Measurements from ENCODE around the gene GTF3C1. TPM values are rescaled to one million over a fixed set of nuclear protein-coding genes. Genes with fewer than 3 reads are reported as not detected.

The GTF3C1 gene
- polyA plus RNA-seq, 10 donors = 39.9 to 64.6 (median 51.2) TPM

DNA sequence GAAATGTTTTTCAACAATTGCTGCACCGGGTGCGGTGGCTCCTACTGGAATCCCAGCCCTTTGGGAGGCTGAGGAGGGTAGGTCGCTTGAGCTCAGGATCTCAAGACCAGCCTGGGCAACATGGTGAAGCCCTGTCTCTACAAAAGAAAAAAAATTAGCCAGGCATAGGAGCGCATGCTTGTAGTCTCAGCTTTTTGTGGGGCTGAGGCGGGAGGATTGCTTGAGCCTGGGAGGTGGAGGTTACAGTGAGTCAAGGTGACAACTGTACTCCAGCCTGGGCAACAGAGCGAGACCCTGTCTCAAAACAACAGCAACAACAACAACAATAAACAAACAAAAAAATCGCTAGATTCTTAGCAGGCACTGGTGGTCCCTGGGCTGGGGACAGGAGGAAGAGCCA lies 119.2 kb downstream of the GTF3C1 start:
- DNase-seq = no peak

DNA sequence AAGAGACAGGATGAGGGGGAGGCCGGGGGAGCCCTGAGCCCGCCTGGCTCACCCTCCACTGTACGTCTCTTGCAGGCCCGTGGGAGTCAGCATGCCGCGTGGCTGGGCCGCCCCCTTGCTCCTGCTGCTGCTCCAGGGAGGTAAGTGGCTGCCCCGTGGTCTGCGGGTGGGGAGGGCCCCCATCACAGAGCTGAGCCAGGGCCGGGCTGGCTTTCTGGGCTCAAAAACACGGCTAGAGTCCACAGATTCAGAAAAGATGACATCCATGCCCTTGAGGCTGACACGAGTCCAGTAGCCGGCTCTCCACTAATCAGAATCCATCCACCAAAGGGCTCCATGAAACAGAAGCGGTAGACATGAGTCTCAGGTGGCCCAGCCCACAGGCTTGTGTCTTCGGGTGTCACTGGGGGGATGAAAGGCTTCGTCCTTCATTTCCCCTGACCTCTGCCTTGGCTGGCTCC lies 119.7 kb downstream of the GTF3C1 start:
- no peak for DNase-seq

DNA sequence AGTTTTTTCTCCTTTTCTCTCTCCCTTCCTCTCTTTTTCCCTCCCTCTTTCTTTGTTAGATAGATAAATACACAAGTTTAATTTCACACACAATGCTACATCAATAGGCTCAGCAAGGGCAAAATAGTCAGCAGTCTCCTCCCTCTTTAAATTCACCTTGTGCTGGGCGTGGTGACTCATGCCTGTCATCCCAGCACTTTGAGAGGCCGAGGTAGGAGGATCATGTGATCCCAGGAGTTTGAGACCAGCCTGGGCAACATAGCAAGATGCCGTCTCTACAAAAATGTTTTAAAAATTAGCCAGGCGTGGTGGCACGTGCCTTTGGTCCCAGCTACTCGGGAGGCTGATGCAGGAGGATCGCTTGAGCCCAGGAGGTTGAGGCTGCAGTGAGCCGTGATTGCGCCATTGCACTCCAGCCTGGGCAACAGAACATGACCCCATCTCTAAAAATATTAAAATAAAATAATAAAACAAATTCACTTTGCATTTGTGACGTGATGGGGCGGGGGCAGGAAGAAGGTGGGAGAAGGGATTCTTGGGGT lies 120.3 kb downstream of the GTF3C1 start:
- DNase-seq = no peak

DNA sequence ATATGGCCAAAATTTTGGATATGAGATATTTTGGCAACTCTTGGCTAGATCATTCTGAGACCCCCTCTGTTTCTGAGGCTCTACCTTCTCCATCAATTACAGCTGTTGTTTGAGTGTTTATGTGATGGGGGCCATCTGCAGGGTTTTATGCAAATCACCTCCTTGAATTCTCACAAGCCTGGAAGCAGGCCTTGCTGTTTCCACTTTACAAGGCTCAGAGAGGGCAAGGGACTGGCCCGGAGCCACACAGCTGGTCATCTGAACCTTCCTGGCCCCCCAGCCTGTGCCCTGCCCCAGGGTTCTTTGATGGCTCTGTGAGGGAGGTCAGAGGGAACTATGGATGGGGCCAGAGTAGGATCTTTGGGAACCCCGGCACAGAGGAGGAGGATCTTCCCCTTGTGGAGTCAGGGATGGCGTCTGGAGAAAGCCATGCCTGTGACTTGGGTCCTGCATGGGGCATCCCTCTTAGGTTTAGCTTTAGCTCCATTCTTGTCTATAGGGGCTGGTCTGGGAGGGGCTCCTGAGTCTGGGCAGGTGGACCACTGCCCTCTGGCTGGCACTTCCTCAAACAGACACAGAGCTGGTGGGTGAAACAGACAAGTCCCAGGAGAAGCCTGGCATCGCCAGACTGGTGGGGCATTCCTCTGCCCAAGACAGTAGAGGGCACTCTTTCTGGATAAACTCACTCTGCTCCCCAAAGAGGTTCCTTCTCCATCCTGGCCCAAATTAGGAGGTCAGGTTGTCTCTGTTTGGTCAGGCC lies 121.5 kb downstream of the GTF3C1 start:
- no peak for DNase-seq

DNA sequence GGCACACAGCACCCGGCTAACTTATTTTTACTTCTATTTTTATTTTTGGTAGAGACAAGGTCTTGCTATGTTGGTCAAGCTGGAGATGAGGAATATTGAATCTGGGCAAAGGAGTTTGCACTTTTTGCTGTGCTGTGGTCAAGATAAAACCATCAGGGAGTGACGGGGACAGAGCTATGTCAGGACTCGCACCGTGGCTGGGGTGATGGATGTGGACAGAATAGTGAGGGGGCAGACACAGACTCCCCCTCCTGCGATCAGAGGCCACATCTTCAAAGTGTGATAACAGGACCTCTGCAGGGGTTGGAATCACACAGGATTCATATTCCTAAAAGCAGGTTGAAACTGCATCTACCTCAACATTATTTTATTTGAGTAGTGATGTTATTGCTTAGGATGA lies 122.2 kb downstream of the GTF3C1 start:
- DNase-seq = no peak

DNA sequence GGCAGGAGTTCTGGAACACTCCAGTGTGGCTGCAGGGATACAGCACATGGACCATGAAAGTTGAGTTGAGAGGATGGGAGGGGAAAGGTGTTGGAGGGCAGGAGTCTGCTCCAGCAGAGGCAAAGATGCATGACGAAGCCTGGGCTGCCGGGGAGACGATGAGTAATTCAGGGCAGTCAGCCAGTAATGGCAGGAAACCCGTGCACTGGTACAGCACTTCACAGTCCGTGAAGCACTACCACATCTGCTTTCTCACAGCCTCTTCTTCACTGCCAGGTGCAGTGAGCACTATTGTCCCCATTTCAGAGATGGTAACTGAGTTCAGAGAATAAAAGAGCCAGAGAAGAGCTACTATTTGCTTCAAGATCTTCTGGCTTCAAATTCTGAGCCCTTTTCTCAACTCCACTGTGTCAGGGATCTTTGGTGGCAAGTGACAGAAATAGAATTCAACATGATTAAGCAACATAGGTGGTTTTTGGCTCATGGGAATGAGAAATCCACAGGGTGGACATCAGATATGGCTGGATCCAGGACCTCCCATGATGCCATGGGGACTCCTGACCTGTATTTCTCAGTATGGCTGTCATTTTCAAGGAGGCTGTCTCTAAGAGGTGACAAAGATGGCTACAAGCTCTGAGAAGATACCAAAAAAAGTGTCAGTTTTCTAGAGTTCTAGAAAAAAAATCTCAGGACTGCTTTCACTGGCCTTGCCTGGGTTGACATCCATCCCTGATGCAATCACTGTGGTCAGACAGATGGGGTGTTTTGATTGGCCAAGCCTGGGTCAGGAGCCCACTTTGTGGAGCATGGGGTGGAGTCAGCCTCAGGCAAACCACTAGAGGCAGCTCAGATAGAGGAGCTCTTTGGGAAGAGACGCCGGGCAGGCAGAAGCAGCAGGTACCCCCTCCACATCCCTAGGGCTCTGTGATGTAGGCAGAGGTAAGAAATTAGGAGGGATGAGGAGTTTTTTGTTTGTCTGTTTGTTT lies 123.0 kb downstream of the GTF3C1 start:
- peak in 1 of 3 donors; percentile 59 for DNase-seq

DNA sequence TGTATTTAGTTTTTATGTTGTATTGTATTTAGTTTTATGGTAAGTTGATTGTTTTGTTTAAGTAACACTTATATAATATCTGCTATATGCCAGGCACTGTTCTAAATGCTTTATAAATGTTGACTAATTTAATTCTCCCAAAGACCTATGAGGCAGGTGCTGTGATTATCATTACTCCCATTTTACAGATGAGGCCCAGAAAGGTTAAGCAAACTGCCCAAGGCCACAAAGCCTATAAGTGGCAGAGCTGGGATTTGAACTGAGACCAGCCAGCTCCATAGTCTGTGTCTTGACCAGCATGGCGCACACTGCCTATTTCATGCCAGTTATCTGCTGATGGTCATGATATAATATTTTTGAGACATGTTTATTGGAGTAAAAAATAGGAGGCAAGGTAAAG lies 123.8 kb downstream of the GTF3C1 start:
- no peak for DNase-seq

DNA sequence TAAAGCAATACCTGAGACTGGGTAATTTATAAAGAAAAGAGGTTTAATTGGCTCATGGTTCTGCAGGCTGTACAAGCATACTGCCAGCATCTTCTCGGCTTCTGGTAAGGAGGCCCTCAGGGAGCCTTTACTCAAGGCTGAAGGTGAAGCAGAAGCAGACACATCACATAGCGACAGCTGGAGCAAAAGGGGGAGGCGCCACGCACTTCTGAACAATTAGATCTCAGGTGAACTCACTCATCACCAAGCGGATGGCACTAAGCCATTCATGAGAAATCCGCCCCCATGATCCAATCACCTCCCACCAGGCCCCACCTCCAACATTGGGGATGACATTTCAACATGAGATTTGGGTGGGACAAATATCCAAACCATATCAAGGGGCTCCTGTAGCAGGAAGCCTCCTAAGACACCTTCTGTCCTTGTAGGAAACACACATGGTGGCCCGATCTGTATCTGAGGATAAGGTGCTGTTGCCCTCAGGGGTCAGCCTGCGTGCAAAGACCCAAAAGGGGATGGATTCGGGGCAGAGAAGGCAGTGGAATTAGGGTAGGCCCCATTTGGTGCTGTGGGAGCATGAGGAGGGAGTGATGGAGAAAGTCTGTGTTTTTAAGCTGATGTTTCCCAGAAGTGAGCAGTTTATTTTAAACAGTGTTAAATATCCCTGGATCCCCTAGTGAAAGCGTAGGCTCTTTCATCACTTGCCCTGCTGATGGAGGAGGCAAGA lies 124.8 kb downstream of the GTF3C1 start:
- no peak for DNase-seq

DNA sequence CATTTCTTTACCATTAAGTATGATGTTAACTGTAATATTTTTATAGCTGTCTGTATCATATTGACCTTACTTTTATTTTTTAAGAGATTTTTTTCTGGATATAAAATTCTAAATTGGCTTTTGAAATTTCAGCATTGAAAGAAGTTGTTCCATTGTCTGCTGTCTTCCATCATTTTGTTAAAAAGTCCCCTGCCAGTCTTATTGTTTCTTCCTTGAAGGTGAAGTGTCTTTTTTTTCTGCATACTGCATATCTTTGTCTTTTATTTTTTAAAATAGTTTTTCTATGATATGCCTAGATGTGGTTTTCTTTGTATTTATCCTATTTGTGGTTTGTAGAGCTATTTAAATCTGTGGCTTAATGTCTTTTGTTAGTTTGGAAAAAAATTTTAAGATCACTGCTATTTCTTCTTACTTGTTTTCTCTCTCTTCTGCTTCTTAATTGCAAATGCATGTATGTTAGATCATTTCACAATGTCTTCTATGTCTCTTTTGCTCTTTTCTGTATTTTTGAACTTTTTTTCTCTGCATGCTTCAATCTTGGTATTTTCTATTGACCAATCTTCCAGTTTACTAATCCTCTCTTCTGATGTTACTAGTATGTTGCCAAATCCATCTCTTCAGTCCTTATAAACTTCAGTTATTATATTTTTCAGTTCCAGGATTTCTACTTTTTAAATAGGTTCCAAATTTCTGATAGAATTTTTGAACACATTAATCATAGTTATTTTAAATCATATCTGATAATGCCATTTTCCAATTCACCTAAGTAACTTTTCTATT lies 127.6 kb downstream of the GTF3C1 start:
- no peak for DNase-seq

DNA sequence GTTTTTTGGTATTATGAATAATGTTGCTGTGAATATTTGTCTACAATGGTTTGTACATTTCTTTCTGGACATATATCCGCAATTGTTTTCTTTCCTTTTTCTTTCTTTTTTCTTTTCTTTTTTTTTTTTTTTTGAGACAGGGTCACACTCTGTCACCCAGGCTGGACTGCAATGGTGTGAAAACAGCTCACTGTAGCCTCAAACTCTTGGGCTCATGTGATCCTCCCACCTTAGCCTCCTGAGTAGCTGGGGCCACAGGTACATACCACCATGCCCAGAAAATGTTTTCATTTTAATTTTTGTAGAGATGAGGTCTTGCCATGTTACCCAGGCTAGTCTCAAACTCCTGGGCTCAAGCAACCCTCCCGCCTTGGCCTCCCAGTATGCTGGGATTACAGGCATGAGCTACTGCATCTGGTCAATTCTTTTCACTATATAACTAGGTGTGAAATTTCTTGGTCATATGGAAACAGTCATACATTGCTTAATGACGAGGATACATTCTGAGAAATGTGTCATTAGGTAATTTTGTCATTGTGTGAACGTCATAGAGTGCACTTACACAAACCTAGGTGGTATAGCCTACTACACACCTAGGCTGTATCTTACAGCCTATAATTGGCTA lies 132.6 kb downstream of the GTF3C1 start:
- DNase-seq = no peak

DNA sequence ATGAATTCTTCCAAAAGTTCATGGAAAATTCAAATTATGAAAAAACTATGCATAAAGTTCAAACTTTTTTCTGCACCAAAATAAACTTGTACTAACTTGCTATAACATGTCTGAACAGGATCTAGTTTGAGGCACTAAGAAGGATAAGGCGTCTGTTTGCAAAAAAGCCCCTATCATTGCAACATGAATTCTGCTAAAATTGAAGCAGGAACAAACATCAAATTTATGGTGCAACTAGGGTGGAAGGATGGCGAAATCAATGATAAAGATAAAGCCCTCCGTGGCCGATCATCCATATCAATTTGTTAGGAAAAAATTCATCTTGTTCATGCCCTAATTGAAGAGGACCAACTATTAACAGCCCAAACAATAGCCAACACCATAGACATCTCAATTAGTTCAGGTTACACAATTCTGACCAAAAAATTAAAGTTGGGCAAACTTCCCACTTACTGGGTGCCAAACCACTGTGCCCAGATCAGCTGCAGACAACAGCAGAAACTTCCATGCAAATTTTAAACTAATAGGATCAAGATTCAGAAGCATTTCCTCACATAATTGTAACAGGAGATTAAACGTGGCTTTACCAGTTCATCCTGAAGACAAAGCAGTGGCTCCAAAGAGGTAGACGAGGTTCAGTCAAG lies 134.8 kb downstream of the GTF3C1 start:
- no peak for DNase-seq

DNA sequence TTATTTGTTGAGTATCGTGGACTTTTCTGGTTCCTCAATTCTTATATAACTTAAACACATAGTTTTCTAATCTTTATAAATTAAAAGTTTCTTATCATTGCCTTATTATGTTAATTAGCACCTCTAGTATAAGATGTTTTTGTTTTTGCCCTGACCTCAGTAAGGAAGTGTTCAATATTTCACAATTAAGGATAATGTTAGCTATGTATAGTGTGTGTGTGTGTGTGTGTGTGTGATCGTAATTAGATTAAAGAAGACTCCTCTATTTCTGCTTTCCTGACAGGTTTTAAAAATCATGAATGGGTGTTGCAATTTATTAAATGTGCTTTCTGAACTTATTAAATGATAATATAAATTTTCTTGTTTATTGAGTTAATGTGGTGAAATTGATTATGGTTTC lies 135.8 kb downstream of the GTF3C1 start:
- DNase-seq = no peak

DNA sequence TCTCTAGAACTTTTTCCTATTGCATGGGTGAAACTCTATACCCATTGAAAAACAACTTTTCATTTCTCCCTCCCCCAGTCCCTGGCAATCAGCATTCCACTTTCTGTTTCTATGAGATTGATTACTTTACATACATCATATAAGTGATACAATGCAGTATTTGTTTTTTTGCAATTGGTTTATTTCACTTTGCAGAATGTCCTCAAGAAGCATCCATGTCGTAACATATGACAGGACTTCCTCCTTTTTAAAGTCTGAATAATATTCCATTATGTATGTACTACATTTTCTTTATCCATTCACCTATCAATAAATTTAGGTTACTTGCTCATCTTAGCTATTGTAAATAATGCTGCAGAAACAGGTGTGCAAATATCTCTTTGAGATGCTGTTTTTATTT lies 139.0 kb downstream of the GTF3C1 start:
- DNase-seq = no peak

Other genes starting within 250 kb of the GTF3C1 start
- gene IL4R, start 235.9 kb downstream of the GTF3C1 start, polyA plus RNA-seq (ENCODE audit: insufficient read length in 10 of 10) = 10 to 100 TPM; 10.5 to 18.5 (median 13.2) TPM
- gene IL21R, start 147.7 kb downstream of the GTF3C1 start, polyA plus RNA-seq (ENCODE audit: insufficient read length in 10 of 10) = 1 to 10 TPM in 1 of 10 donors, under 1 TPM in 9; 0.13 to 1.0 (median 0.31) TPM
- 10 to 100 TPM in 1 of 10 donors, 1 to 10 TPM in 9; 6.5 to 10.1 (median 7.3) TPM for gene KATNIP, start 231 bp upstream of the GTF3C1 start, polyA plus RNA-seq (ENCODE audit: insufficient read length in 10 of 10)